Measurements from ENCODE around the gene SLC2A2. TPM values are rescaled to one million over a fixed set of nuclear protein-coding genes. Genes with fewer than 3 reads are reported as not detected.

SLC2A2 gene
- total and polyA plus RNA-seq, 9 donors, result 0.10 to 0.36 (median 0.18) TPM; not detected in 6

DNA sequence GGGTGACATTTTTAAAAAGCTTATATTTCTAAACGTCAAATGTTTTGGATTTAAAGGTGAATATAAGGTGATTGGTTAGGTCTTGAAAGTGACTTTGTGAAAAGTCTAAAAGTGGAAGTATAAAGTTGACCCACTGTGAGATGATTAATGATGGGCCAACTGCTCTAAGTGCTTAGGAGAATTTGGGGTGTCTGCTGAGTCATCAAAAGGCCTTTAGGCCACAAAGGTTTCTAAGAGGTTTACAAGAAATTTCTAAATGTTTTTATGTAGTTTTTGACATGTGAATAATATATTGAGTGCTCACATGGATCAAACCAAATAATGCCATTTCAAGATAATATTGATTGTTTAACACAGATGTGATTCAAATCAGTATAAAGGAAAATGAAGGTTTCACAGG, 39.2 kb upstream of the SLC2A2 start:
- Histone ChIP-seq H3K27me3 (no peaks in the 10 kb centered on the region), H3K27ac (no peak overlapping the region), H3K4me1 (ENCODE audit: insufficient read depth) (no peaks in the 10 kb centered on the region), H3K36me3 (no peaks in the 10 kb centered on the region), H3K9me3 (no peaks in the 10 kb centered on the region), H3K4me3 (no peak overlapping the region)
- intact Hi-C loops (cut with DNase I), result no loop called here
- WGBS, 3 donors, result 85 to 97% (median 87%) methylated on average over 1 of the region's 1 CpG
- TF ChIP-seq, protein P1, sequence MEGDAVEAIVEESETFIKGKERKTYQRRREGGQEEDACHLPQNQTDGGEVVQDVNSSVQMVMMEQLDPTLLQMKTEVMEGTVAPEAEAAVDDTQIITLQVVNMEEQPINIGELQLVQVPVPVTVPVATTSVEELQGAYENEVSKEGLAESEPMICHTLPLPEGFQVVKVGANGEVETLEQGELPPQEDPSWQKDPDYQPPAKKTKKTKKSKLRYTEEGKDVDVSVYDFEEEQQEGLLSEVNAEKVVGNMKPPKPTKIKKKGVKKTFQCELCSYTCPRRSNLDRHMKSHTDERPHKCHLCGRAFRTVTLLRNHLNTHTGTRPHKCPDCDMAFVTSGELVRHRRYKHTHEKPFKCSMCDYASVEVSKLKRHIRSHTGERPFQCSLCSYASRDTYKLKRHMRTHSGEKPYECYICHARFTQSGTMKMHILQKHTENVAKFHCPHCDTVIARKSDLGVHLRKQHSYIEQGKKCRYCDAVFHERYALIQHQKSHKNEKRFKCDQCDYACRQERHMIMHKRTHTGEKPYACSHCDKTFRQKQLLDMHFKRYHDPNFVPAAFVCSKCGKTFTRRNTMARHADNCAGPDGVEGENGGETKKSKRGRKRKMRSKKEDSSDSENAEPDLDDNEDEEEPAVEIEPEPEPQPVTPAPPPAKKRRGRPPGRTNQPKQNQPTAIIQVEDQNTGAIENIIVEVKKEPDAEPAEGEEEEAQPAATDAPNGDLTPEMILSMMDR (IDR thresholded peaks at IDR 0.05), result no peak
- TF ChIP-seq POLR2A (IDR thresholded peaks at IDR 0.05) (no peak), EP300 (IDR thresholded peaks at IDR 0.05) (no peak)
- DNase-seq, result no peak

DNA sequence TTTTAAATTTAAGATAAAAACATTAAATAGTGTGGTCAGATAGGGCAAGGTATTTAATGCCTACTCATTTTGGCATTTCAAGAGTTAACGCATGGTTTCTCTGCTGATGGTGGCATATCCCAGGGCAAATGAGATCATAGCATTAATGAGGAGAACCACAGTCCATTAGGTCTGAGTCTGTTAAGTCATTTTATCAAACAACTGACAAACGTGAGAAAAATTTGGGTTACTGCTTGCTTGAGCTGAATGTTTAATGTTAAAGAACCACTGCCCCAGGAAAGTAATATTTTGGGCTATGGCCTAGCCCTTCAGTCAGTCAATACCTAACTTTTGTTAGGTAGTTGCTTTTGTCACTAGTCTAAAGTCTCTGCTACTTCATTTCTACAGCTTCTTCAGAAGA, 37.9 kb upstream of the SLC2A2 start:
- 60 to 71% (median 64%) methylated on average over 2 of the region's 2 CpGs for WGBS, 3 donors
- Histone ChIP-seq H3K9me3 (no peaks in the 10 kb centered on the region), H3K36me3 (no peaks in the 10 kb centered on the region), H3K4me3 (no peak overlapping the region), H3K27me3 (no peaks in the 10 kb centered on the region), H3K4me1 (ENCODE audit: insufficient read depth) (no peaks in the 10 kb centered on the region), H3K27ac (no peak overlapping the region)
- intact Hi-C loops (cut with DNase I), result no loop called here
- TF ChIP-seq EP300 (IDR thresholded peaks at IDR 0.05) (no peak), POLR2A (IDR thresholded peaks at IDR 0.05) (no peak)
- TF ChIP-seq, protein P1 (IDR thresholded peaks at IDR 0.05), result no peak
- DNase-seq, result no peak

DNA sequence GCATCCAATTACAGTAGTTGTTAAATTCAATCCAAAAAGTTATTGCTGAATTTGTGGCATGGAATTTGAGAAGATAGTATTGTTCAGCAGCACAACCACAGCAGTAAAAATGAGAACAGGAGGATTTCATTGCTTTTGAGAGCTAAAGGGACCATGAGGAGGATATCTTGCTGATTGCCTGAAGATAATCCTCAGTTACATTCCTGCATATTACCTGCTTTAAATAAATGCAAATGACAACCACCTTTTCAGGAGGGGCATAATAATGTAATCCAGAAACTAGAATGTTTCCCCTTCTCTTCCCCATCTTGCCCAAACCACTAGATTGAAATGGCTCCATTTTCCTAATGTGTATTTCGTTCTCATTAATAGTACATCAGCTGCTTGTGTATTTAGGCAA, 35.2 kb upstream of the SLC2A2 start:
- intact Hi-C loops (cut with DNase I), result no loop called here
- Histone ChIP-seq H3K4me3 (no peak overlapping the region), H3K4me1 (ENCODE audit: insufficient read depth) (no peaks in the 10 kb centered on the region), H3K27me3 (no peaks in the 10 kb centered on the region), H3K9me3 (no peaks in the 10 kb centered on the region), H3K36me3 (no peaks in the 10 kb centered on the region), H3K27ac (no peak overlapping the region)
- TF ChIP-seq, protein P1 (IDR thresholded peaks at IDR 0.05), result no peak
- TF ChIP-seq POLR2A (IDR thresholded peaks at IDR 0.05) (no peak), EP300 (IDR thresholded peaks at IDR 0.05) (no peak)
- WGBS, 3 donors, result 92 to 95% (median 94%) methylated on average over 1 of the region's 1 CpG
- DNase-seq, result no peak

DNA sequence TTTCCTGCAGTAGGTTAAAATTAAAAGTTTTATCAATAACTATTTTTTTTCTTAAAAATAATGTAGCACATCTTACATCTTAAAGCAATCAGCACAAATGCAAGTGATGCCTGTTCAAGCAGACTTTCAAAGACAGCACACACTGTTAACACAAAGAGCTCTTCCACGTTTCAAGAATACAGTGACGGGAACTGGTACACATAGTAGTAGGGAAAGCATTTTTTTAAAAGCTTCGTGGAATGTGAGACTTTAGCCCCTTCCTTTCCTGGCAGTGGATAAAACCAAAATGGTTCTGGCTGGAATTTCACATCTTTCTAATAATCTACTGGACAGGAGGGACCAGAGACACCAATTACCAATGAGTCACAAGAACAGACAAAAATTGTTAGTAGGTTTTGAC, 33.5 kb upstream of the SLC2A2 start:
- no peaks in the 10 kb centered on the region for H3K4me1 ChIP-seq (ENCODE audit: insufficient read depth)
- H3K9me3 ChIP-seq, result no peaks in the 10 kb centered on the region
- DNase-seq, result no peak
- 74 to 82% (median 79%) methylated on average over 3 of the region's 3 CpGs for WGBS, 3 donors
- H3K27ac ChIP-seq, result no peak overlapping the region
- TF ChIP-seq POLR2A (IDR thresholded peaks at IDR 0.05) (no peak), EP300 (IDR thresholded peaks at IDR 0.05) (no peak)
- TF ChIP-seq, protein P1 (IDR thresholded peaks at IDR 0.05), result no peak
- no peaks in the 10 kb centered on the region for H3K27me3 ChIP-seq
- intact Hi-C loops (cut with DNase I), result loop anchor here in 1 of 4 donors (10.0 kb wide), 1 partner anchor 505 kb away; no protein-coding TSS in a partner anchor
- no peaks in the 10 kb centered on the region for H3K36me3 ChIP-seq
- no peak overlapping the region for H3K4me3 ChIP-seq

Data from ovary (tissue), 9 donors.